ENCODE results near the gene VWA5B1. TPM values are rescaled to one million over a fixed set of nuclear protein-coding genes. Genes with fewer than 3 reads are reported as not detected.

VWA5B1 gene
- total and polyA plus RNA-seq, 10 of the 15 experiments (the other 5 are each of a cell fraction or from before 2014, with no cell fraction given): under 0.01 to 0.05 (median 0.01) TPM; not detected in 7

GRCh38 chr1:20350421-20350820 lies 59.7 kb downstream of the VWA5B1 start:
- Histone ChIP-seq H3K27ac (ENCODE audit: control insufficient read depth, insufficient read depth) (no peak overlapping the region), H3K4me2 (ENCODE audit: control insufficient read depth, insufficient read depth) (no peak overlapping the region), H3K79me2 (ENCODE audit: control insufficient read depth, insufficient read depth, low read length) (no peaks in the 10 kb centered on the region), H3K9me3 (replicated peaks; ENCODE audit: control insufficient read depth, insufficient read depth, low read length) (no peaks in the 10 kb centered on the region), H3K4me1 (ENCODE audit: control insufficient read depth, insufficient read depth, low read length) (no peaks in the 10 kb centered on the region), H3K27me3 (replicated peaks in 1 of 2; ENCODE audit: control insufficient read depth in 2 of 2, insufficient read depth in 2 of 2, low read length in 1 of 2) (no peaks in the 10 kb centered on the region; a peak in 1 of 4 replicates), H4K20me1 (ENCODE audit: control insufficient read depth, insufficient read depth) (no peaks in the 10 kb centered on the region), H3K9ac (ENCODE audit: control insufficient read depth, insufficient read depth, low read length) (no peak overlapping the region), H3K4me3 (no peak overlapping the region), H3K36me3 (ENCODE audit: control insufficient read depth in 2 of 2, insufficient read depth in 2 of 2, low read length in 1 of 2) (no peaks in the 10 kb centered on the region), H2AFZ (ENCODE audit: control insufficient read depth, low read depth, low read length) (no peak overlapping the region)
- CTCF ChIA-PET: no interaction called here
- ATAC-seq (no peak), FAIRE-seq (no peak), DNase-seq (ENCODE audit: low read depth, low spot score) (no peak)
- SMC1A ChIA-PET (ENCODE audit: uncharacterized antibody, unreplicated experiment): no interaction called here
- POLR2A ChIA-PET: no interaction called here
- BruUV-seq (replicated peaks): no TSS peak
- RAD21 ChIA-PET (ENCODE audit: unreplicated experiment): no interaction called here
- 39% methylated on average over 7 of the region's 7 CpGs for WGBS (ENCODE audit: insufficient coverage, insufficient replicate concordance, low lambda C conversion rate, missing lambda C conversion rate)
- in situ Hi-C loops (cut with MboI): no loop called here
- intact Hi-C loops (cut with micrococcal nuclease; ENCODE audit: unreplicated experiment): loop anchor here (10.0 kb wide), 1 partner anchor 136 kb away; no protein-coding TSS in a partner anchor
- TF ChIP-seq DPF2 (IDR thresholded peaks at IDR 0.05) (no peak), STAT1 (conservative IDR thresholded peaks at IDR 0.05) (no peak), MYB (IDR thresholded peaks at IDR 0.05; ENCODE audit: borderline replicate concordance, low read depth, low read length) (no peak), BCL3 (IDR thresholded peaks at IDR 0.05; ENCODE audit: borderline replicate concordance, insufficient read depth, low read depth, low read length, poor library complexity, severe bottlenecking) (no peak), HSF1 (IDR thresholded peaks at IDR 0.05; ENCODE audit: low read depth, low read length) (no peak), ATF2 (IDR thresholded peaks at IDR 0.05; ENCODE audit: low read length) (no peak), BCLAF1 (IDR thresholded peaks at IDR 0.05) (no peak), SUPT20H (IDR thresholded peaks at IDR 0.05; ENCODE audit: borderline replicate concordance, control insufficient read depth, low read depth, low read length) (no peak), SREBF2 (IDR thresholded peaks at IDR 0.05; ENCODE audit: low read length) (no peak), MAX (IDR thresholded peaks at IDR 0.05; ENCODE audit: low read depth, low read length) (no peak), CTCF (IDR thresholded peaks at IDR 0.05 in 2 of 3, conservative IDR thresholded peaks at IDR 0.05 in 1 of 3; ENCODE audit: control insufficient read depth in 2 of 3, extremely low read depth in 1 of 3, insufficient read depth in 1 of 3, low read depth in 3 of 3, low read length in 3 of 3) (no peak)
- TF ChIP-seq, protein P1, sequence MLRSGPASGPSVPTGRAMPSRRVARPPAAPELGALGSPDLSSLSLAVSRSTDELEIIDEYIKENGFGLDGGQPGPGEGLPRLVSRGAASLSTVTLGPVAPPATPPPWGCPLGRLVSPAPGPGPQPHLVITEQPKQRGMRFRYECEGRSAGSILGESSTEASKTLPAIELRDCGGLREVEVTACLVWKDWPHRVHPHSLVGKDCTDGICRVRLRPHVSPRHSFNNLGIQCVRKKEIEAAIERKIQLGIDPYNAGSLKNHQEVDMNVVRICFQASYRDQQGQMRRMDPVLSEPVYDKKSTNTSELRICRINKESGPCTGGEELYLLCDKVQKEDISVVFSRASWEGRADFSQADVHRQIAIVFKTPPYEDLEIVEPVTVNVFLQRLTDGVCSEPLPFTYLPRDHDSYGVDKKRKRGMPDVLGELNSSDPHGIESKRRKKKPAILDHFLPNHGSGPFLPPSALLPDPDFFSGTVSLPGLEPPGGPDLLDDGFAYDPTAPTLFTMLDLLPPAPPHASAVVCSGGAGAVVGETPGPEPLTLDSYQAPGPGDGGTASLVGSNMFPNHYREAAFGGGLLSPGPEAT (IDR thresholded peaks at IDR 0.05; ENCODE audit: low read depth): no peak
